GM10266 (cell line): ENCODE measurements around the gene CRYBB1.

ENCODE experiments used
- DNase-seq: peaks from one replicate; pipeline ENCODE4 v3.0.0; 2012; ENCODE audit errors: extremely low spot score
- TF ChIP-seq, protein P1 (sequence below): IDR thresholded peaks from 2 replicates; pipeline ENCODE4 v1.5.1; 2012; ENCODE audit warnings: mild to moderate bottlenecking, low read depth; ENCODE audit not compliant: control insufficient read depth, insufficient read depth; ENCODE audit errors: missing control alignments

CRYBB1 gene

DNA sequence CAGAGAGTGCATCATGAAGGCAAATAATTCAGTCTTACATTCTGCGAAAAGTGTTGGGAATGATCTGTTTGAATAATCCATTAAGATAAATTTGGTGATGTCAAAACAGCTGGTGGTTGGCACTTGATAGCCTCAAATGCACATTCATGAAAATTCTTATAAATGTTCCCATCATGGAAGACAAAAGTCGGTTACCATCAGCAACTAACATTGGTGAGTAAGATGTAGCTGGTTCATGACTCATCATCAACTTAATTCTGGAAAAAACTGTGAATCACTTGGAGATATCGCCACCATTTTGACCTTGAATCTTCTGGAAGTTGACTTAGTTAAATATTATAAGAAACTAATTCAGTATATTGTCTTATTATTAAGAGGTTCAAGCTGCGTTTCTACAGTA, 11.2 kb downstream of the CRYBB1 start:
- DNase-seq: no peak
- TF ChIP-seq, protein P1, sequence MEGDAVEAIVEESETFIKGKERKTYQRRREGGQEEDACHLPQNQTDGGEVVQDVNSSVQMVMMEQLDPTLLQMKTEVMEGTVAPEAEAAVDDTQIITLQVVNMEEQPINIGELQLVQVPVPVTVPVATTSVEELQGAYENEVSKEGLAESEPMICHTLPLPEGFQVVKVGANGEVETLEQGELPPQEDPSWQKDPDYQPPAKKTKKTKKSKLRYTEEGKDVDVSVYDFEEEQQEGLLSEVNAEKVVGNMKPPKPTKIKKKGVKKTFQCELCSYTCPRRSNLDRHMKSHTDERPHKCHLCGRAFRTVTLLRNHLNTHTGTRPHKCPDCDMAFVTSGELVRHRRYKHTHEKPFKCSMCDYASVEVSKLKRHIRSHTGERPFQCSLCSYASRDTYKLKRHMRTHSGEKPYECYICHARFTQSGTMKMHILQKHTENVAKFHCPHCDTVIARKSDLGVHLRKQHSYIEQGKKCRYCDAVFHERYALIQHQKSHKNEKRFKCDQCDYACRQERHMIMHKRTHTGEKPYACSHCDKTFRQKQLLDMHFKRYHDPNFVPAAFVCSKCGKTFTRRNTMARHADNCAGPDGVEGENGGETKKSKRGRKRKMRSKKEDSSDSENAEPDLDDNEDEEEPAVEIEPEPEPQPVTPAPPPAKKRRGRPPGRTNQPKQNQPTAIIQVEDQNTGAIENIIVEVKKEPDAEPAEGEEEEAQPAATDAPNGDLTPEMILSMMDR: no peak

DNA sequence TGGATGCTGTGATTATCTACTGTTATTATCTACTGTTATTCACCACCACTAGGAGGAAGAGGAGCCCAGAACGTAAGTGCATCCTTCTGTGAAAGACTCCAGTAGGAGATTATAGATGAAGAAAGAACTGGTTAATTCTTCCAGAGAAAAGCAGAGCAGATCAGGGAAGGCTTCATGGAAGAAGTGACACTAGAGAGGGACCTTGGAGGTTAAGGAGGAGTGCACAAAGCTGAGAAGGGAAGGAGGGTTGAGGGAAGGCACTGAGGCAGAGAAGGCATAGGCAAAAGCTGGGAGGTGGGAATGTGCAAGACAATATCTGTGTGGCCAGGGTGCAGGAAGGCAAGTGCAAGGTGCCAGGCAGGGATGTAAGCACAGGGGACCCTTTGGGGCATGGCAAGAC, 13.5 kb downstream of the CRYBB1 start:
- TF ChIP-seq, protein P1: no peak
- DNase-seq: no peak

DNA sequence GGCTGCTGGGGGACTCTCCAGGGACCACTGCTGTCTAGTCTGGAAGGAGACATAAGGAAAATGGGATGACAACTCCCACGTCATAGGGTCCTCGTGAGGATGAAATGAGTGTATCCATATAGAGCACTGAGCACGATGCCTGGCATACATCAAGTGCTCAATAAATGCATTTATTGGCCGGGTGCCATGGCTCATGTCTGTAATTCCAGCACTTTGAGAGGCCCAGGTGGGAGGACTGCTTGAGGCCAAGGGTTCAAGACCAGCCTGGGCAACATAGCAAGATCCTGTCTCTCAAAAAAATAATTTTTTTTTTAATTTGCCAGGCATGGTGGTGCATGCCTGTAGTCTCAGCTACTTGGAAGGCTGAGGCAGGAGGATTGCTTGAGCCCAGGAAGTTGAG, 15.7 kb downstream of the CRYBB1 start:
- TF ChIP-seq, protein P1: no peak
- DNase-seq: no peak

DNA sequence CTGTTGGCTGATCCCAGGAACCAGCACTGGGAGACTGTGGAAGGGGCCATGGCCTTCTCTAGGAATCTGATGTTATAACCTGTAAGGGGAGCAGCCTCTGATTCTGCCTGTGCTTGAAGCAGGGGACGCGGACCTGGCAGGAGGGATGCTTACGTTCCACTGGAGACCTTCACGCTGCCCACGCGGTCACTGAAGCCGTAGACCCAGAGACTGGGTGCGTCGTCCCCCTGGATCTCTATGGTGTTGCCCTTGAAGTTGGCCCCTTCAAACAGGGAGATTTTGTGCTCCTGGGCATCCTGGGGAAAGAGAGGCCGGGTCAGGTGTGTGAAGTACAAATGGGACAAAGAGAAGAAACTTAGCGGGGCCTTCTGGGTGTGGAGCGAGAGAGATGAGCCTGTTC, 16.1 kb downstream of the CRYBB1 start:
- TF ChIP-seq, protein P1: no peak
- no peak for DNase-seq

DNA sequence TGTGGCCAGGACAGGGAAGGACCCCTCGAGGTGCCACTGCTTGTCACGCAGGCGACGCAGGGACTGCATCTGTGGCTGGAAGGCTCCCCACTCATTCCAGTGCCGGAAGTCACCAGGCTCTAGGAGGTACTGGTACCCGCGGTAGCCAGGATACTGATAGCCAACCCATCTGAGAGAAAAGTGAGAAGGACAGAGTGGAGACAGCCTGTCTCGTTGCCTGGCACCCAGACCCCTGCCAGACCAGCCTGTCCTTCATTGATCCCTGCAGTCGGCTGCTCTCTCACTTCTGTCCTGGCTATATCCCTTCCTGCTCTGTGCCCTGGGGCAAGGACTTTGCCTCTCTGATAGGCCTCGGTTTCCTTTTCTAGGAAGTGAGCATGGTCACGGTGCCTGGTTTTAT, 18.3 kb downstream of the CRYBB1 start:
- DNase-seq: no peak
- TF ChIP-seq, protein P1: no peak

DNA sequence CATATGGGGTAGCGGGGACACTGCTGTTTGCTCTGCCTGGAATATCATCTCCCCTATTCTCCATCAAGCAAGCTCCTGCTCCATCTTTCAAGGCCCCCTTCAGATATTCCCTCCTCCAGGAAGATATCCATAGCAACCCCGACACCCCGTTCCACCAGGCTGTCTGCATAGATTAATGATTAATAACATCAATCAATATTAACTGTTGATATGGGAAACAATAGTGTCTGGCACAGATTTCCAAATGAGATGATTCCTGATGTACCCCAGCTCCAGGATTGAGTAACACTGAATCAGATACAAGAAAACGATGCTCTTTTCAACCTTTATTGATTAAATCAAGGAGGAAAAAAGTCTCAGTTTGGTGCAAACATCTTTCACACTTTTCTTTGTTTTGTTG, 20.3 kb downstream of the CRYBB1 start:
- DNase-seq: no peak
- TF ChIP-seq, protein P1: no peak

DNA sequence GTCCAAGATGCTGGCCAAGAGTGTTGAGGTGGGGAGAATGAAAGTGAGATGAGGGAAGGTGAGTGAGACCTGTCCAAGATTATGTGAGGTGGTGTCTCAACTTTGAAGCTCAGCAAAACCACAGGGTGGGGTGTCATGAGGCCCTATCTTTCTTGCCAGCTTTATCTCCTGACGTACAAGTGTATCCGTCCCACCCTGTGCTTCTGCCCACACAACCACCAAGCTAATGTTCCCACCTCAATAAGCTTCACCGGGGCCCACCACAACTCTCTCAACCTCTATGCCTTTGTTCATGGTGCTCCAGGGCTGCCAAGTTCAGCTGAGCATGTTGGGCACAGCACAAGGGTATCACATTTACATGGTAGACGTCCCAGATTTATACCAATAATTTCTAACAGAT, 20.8 kb downstream of the CRYBB1 start:
- TF ChIP-seq, protein P1: no peak

DNA sequence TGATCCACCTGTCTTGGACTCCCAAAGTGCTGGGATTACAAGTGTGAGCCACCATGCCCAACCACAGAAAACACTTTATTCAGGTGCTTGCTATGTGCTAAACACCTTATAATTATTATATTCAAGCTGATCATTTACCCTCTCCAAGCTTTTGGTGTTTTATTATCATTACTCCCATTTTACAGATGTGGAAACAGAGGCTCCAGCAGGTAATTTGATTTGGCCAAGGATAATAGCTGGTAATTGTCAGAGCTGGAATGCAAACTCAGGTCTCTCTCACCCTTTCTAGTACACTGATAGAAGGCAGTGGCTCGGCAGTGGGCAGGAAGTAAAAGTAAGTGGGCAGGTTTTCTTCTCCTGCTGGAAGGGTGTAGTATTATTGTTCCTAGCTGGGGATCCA, 24.1 kb downstream of the CRYBB1 start:
- TF ChIP-seq, protein P1: no peak
- no peak for DNase-seq

More for the DNA sequence above, 20.8 kb downstream of the CRYBB1 start:
- no peak for DNase-seq
